Gastrocnemius medialis (tissue), 4 donors: Measurements from ENCODE around the gene WFDC5.

Experiments used
- CTCF ChIP-seq, 5 experiments: fragments of 450-650 bp in 3 of 5; fragments of 200-600 bp in 2 of 5; sonication (generic) in 2 of 5; IDR thresholded peaks in 4 of 5; conservative IDR thresholded peaks in 1 of 5; 1 replicate in 4 of 5; 2 replicates in 1 of 5; pipeline ENCODE4 v1.5.1; 2016 to 2019; ENCODE audit warnings: antibody characterized with exemption in 5 of 5, mild to moderate bottlenecking in 3 of 5, moderate library complexity in 3 of 5
- POLR2A ChIP-seq, 2 donors: fragments of 450-650 bp; IDR thresholded peaks; one replicate each; pipeline ENCODE4 v1.6.1; 2017; ENCODE audit warnings: antibody characterized with exemption in 2 of 2, mild to moderate bottlenecking in 2 of 2, moderate library complexity in 2 of 2

DNA sequence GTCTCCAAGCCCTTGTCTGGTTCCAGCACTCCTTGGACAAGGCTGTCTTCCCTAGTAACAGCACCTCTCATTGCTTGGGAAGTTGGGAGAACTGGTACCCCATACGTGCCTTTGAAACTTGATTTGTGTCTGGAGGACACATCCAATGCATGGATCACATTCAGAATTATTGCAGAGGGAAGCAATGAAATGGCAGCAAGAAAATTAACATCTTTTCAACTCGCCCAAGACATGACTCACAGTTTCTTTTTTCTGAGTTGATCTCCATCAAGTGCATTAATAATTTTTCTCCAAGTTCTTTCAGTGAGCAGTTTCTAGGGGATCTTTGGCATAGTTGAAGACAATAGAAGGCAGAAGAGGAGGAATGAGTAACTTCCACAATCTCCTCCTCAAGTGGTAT, 37.4 kb upstream of the WFDC5 start:
- no peak for TF ChIP-seq CTCF (IDR thresholded peaks at IDR 0.05 in 4 of 5, conservative IDR thresholded peaks at IDR 0.05 in 1 of 5)
- TF ChIP-seq POLR2A (IDR thresholded peaks at IDR 0.05), result no peak
